Measurements from ENCODE around the gene MPZL2.

MPZL2 gene

DNA sequence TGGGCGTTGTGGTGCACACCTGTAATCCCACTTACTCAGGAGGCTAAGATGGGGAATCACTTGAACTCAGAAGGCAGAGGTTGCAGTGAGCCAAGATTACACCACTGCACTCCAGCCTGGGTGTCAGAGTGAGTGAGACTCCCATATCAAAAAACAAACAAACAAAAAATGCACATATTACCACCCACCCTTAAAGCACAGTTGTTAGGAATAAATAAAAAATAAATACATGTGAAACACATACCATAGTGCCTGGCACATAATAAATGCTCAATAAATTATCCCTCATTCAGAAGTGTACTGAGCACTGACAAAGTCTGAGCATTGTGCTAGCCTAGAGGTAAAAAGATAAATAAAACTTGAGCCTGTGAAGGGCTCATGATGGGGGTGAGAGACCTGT, 30.2 kb downstream of the MPZL2 start:
- Histone ChIP-seq H3K27ac (ENCODE audit: low read depth, low read length, poor library complexity, severe bottlenecking) (no peak overlapping the region), H3K4me3 (ENCODE audit: low read depth, low read length, poor library complexity, severe bottlenecking) (no peak overlapping the region), H3K27me3 (ENCODE audit: insufficient read depth, low read length) (no peaks in the 10 kb centered on the region), H2AFZ (ENCODE audit: low read length) (no peak overlapping the region), H3F3A (ENCODE audit: insufficient read depth, low read length) (no peaks in the 10 kb centered on the region), H4K20me1 (ENCODE audit: insufficient read depth, low read length) (no peaks in the 10 kb centered on the region), H3K4me1 (ENCODE audit: insufficient read depth, low read length, severe bottlenecking) (peaks cover 7% of the 10 kb centered on the region), H3K9me3 (ENCODE audit: low read length) (no peaks in the 10 kb centered on the region), H3K36me3 (ENCODE audit: insufficient read depth, low read length) (no peaks in the 10 kb centered on the region), H3K79me2 (ENCODE audit: insufficient read depth, low read length) (no peaks in the 10 kb centered on the region), H3K9me2 (ENCODE audit: low read depth, low read length) (no peaks in the 10 kb centered on the region), H3K9ac (ENCODE audit: low read length) (no peak overlapping the region), H3K4me2 (ENCODE audit: low read length) (no peak overlapping the region)
- TF ChIP-seq, protein P1, sequence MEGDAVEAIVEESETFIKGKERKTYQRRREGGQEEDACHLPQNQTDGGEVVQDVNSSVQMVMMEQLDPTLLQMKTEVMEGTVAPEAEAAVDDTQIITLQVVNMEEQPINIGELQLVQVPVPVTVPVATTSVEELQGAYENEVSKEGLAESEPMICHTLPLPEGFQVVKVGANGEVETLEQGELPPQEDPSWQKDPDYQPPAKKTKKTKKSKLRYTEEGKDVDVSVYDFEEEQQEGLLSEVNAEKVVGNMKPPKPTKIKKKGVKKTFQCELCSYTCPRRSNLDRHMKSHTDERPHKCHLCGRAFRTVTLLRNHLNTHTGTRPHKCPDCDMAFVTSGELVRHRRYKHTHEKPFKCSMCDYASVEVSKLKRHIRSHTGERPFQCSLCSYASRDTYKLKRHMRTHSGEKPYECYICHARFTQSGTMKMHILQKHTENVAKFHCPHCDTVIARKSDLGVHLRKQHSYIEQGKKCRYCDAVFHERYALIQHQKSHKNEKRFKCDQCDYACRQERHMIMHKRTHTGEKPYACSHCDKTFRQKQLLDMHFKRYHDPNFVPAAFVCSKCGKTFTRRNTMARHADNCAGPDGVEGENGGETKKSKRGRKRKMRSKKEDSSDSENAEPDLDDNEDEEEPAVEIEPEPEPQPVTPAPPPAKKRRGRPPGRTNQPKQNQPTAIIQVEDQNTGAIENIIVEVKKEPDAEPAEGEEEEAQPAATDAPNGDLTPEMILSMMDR (IDR thresholded peaks at IDR 0.05; ENCODE audit: low read length): no peak
- no peak for TF ChIP-seq EZH2 (IDR thresholded peaks at IDR 0.05; ENCODE audit: borderline replicate concordance, low read length)

DNA sequence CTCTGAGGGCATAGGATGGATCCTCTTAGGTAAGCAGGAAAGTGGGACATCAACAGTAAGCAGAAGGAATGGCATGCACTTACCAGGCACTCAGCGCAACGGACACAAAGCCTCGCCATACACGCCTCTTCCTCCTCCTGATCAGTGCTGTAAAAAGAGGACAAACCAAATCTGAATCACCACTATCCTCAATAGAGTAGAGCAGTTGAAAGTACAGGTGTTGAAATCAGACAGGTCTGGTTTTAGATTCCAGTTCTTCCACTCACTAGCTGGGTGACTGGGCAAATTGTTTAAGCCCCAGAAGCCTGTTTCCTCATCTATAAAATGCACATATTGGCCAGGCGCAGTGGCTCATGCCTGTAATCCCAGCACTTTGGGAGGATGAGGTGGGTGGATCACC, 30.7 kb downstream of the MPZL2 start:
- Histone ChIP-seq H3K9me2 (ENCODE audit: low read depth, low read length) (no peaks in the 10 kb centered on the region), H3K27me3 (ENCODE audit: insufficient read depth, low read length) (no peaks in the 10 kb centered on the region), H3K27ac (ENCODE audit: low read depth, low read length, poor library complexity, severe bottlenecking) (no peak overlapping the region), H3K4me2 (ENCODE audit: low read length) (no peak overlapping the region), H2AFZ (ENCODE audit: low read length) (no peak overlapping the region), H3K4me3 (ENCODE audit: low read depth, low read length, poor library complexity, severe bottlenecking) (no peak overlapping the region), H3K9ac (ENCODE audit: low read length) (no peak overlapping the region), H4K20me1 (ENCODE audit: insufficient read depth, low read length) (no peaks in the 10 kb centered on the region), H3K79me2 (ENCODE audit: insufficient read depth, low read length) (no peaks in the 10 kb centered on the region), H3K36me3 (ENCODE audit: insufficient read depth, low read length) (no peaks in the 10 kb centered on the region), H3K4me1 (ENCODE audit: insufficient read depth, low read length, severe bottlenecking) (peaks cover 12% of the 10 kb centered on the region), H3K9me3 (ENCODE audit: low read length) (no peaks in the 10 kb centered on the region), H3F3A (ENCODE audit: insufficient read depth, low read length) (no peaks in the 10 kb centered on the region)
- TF ChIP-seq, protein P1 (IDR thresholded peaks at IDR 0.05; ENCODE audit: low read length): no peak
- TF ChIP-seq EZH2 (IDR thresholded peaks at IDR 0.05; ENCODE audit: borderline replicate concordance, low read length): no peak

DNA sequence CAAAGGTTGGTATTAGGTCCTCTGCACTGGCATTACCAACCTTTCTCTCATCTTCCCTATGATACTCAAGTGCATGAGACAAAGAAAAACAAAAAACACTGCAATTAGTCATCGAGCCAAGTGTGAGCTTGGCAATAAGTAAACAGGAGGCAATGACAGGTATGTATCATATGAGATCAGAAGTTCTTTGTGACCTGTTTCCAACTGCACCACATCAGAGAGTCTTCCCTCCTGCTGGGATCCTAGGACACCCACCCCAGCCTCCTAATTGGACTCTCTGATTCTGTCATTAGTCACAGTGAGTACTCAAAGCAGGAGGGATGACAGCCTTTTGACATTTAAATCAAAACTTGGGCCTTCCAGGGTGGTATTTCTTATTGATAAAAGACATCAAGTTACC, 31.4 kb downstream of the MPZL2 start:
- no peak overlapping the region for H3K4me2 ChIP-seq (ENCODE audit: low read length)
- H3K9me2 ChIP-seq (ENCODE audit: low read depth, low read length): no peaks in the 10 kb centered on the region
- H3K4me3 ChIP-seq (ENCODE audit: low read depth, low read length, poor library complexity, severe bottlenecking): no peak overlapping the region
- H3K4me1 ChIP-seq (ENCODE audit: insufficient read depth, low read length, severe bottlenecking): peaks cover 19% of the 10 kb centered on the region
- H2AFZ ChIP-seq (ENCODE audit: low read length): no peak overlapping the region
- H3K9ac ChIP-seq (ENCODE audit: low read length): no peak overlapping the region
- no peaks in the 10 kb centered on the region for H3K79me2 ChIP-seq (ENCODE audit: insufficient read depth, low read length)
- no peaks in the 10 kb centered on the region; the same call in 1 of the 2 replicates for H3K36me3 ChIP-seq (ENCODE audit: insufficient read depth, low read length)
- H3K27ac ChIP-seq (ENCODE audit: low read depth, low read length, poor library complexity, severe bottlenecking): no peak overlapping the region
- no peak for TF ChIP-seq EZH2 (IDR thresholded peaks at IDR 0.05; ENCODE audit: borderline replicate concordance, low read length)
- no peaks in the 10 kb centered on the region for H4K20me1 ChIP-seq (ENCODE audit: insufficient read depth, low read length)
- H3F3A ChIP-seq (ENCODE audit: insufficient read depth, low read length): no peaks in the 10 kb centered on the region; the same call in 1 of the 2 replicates
- H3K9me3 ChIP-seq (ENCODE audit: low read length): no peaks in the 10 kb centered on the region
- H3K27me3 ChIP-seq (ENCODE audit: insufficient read depth, low read length): no peaks in the 10 kb centered on the region

DNA sequence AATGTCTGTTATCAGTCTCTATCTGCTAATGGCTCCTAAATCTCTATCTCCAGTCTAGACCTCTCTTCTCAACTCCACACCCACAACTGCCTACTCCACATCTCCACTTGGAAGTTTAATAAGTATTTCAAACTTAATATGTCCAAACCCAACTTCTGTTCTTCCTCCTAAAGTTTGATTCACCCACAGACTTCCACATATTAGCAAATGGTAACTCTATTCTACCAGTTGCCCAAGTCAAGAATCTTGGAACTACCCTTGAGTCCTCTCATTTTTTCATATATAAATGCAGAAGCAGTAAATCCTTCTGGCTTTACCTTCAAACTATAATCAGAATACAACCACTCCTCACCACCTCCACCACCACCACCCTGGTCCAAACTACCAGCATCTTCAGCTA, 32.6 kb downstream of the MPZL2 start:
- no peaks in the 10 kb centered on the region; the same call in none of the 2 replicates for H3K36me3 ChIP-seq (ENCODE audit: insufficient read depth, low read length)
- H3K27ac ChIP-seq (ENCODE audit: low read depth, low read length, poor library complexity, severe bottlenecking): no peak overlapping the region
- H3K4me3 ChIP-seq (ENCODE audit: low read depth, low read length, poor library complexity, severe bottlenecking): no peak overlapping the region
- TF ChIP-seq, protein P1 (IDR thresholded peaks at IDR 0.05; ENCODE audit: low read length): no peak
- TF ChIP-seq EZH2 (IDR thresholded peaks at IDR 0.05; ENCODE audit: borderline replicate concordance, low read length): no peak
- H3K9ac ChIP-seq (ENCODE audit: low read length): no peak overlapping the region
- H4K20me1 ChIP-seq (ENCODE audit: insufficient read depth, low read length): no peaks in the 10 kb centered on the region
- no peaks in the 10 kb centered on the region for H3K27me3 ChIP-seq (ENCODE audit: insufficient read depth, low read length)
- no peaks in the 10 kb centered on the region for H3K9me3 ChIP-seq (ENCODE audit: low read length)
- no peak overlapping the region for H2AFZ ChIP-seq (ENCODE audit: low read length)
- no peaks in the 10 kb centered on the region; the same call in 1 of the 2 replicates for H3F3A ChIP-seq (ENCODE audit: insufficient read depth, low read length)
- H3K4me1 ChIP-seq (ENCODE audit: insufficient read depth, low read length, severe bottlenecking): peaks cover 31% of the 10 kb centered on the region
- no peaks in the 10 kb centered on the region for H3K9me2 ChIP-seq (ENCODE audit: low read depth, low read length)
- no peaks in the 10 kb centered on the region for H3K79me2 ChIP-seq (ENCODE audit: insufficient read depth, low read length)
- H3K4me2 ChIP-seq (ENCODE audit: low read length): no peak overlapping the region
